ENCODE results near the gene ABLIM3. TPM values are rescaled to one million over a fixed set of nuclear protein-coding genes. Genes with fewer than 3 reads are reported as not detected.

The ABLIM3 gene
- total RNA-seq, 1 donor from 2014 or later = 30.1 TPM

GRCh38 chr5:149149942-149150341, 8.6 kb downstream of the ABLIM3 start:
- no peak overlapping the region for H3K4me3 ChIP-seq (ENCODE audit: low read depth, low read length)
- DNase-seq (ENCODE audit: low read depth) = no peak
- TF ChIP-seq CTCF (conservative IDR thresholded peaks at IDR 0.05; ENCODE audit: low read depth, low read length) = no peak

GRCh38 chr5:149150457-149150856, 9.2 kb downstream of the ABLIM3 start:
- no peak overlapping the region for H3K4me3 ChIP-seq (ENCODE audit: low read depth, low read length)
- no peak for DNase-seq (ENCODE audit: low read depth)
- TF ChIP-seq CTCF (conservative IDR thresholded peaks at IDR 0.05; ENCODE audit: low read depth, low read length) = no peak

GRCh38 chr5:149151717-149152116, 10.4 kb downstream of the ABLIM3 start:
- no peak for DNase-seq (ENCODE audit: low read depth)
- peak; percentile 65 for TF ChIP-seq CTCF (conservative IDR thresholded peaks at IDR 0.05; ENCODE audit: low read depth, low read length)
- H3K4me3 ChIP-seq (ENCODE audit: low read depth, low read length) = no peak overlapping the region

GRCh38 chr5:149152317-149152746, 11.0 kb downstream of the ABLIM3 start:
- no peak for TF ChIP-seq CTCF (conservative IDR thresholded peaks at IDR 0.05; ENCODE audit: low read depth, low read length)
- H3K4me3 ChIP-seq (ENCODE audit: low read depth, low read length) = no peak overlapping the region
- DNase-seq (ENCODE audit: low read depth) = peak; percentile 95

GRCh38 chr5:149153193-149153750, 12.0 kb downstream of the ABLIM3 start:
- DNase-seq (ENCODE audit: low read depth) = no peak
- H3K4me3 ChIP-seq (ENCODE audit: low read depth, low read length) = no peak overlapping the region
- no peak for TF ChIP-seq CTCF (conservative IDR thresholded peaks at IDR 0.05; ENCODE audit: low read depth, low read length)

- no peak for DNase-seq (ENCODE audit: low read depth)
- no peak for TF ChIP-seq CTCF (conservative IDR thresholded peaks at IDR 0.05; ENCODE audit: low read depth, low read length)
- H3K4me3 ChIP-seq (ENCODE audit: low read depth, low read length) = no peak overlapping the region
Measured at GRCh38 chr5:149153751-149154610, 12.7 kb downstream of the ABLIM3 start.

All from epithelial cell of proximal tubule (primary cell).